ENCODE results near the gene BRWD1. TPM values are rescaled to one million over a fixed set of nuclear protein-coding genes. Genes with fewer than 3 reads are reported as not detected.
A peak's percentile ranks its signal among the peaks of the same experiment; 100 is the strongest.

Gene BRWD1
- total RNA-seq, 2 experiments from 2014 or later: 84.7 to 92.2 TPM

- TF ChIP-seq, protein P1, sequence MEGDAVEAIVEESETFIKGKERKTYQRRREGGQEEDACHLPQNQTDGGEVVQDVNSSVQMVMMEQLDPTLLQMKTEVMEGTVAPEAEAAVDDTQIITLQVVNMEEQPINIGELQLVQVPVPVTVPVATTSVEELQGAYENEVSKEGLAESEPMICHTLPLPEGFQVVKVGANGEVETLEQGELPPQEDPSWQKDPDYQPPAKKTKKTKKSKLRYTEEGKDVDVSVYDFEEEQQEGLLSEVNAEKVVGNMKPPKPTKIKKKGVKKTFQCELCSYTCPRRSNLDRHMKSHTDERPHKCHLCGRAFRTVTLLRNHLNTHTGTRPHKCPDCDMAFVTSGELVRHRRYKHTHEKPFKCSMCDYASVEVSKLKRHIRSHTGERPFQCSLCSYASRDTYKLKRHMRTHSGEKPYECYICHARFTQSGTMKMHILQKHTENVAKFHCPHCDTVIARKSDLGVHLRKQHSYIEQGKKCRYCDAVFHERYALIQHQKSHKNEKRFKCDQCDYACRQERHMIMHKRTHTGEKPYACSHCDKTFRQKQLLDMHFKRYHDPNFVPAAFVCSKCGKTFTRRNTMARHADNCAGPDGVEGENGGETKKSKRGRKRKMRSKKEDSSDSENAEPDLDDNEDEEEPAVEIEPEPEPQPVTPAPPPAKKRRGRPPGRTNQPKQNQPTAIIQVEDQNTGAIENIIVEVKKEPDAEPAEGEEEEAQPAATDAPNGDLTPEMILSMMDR (IDR thresholded peaks at IDR 0.05): no peak
- no peaks in the 10 kb centered on the region for H3K4me1 ChIP-seq (ENCODE audit: insufficient read depth, low read length)
- DNase-seq (no peak), ATAC-seq (ENCODE audit: poor library complexity) (no peak)
- no peaks in the 10 kb centered on the region for H3K9me3 ChIP-seq (ENCODE audit: control insufficient read depth in 1 of 2, insufficient read depth in 1 of 2, low read length in 2 of 2)
- peaks cover 85% of the 10 kb centered on the region for H3K36me3 ChIP-seq (ENCODE audit: insufficient read depth, low read length)
- POLR2A ChIA-PET: interaction anchor here (1.4 kb wide), 1 partner anchor 19 kb away, joined by 4 read pairs; no protein-coding TSS in a partner anchor
- H3K4me3 ChIP-seq (ENCODE audit: low read length): no peak overlapping the region
- intact Hi-C loops (cut with DNase I, micrococcal nuclease): no loop called here
- no peaks in the 10 kb centered on the region for H3K27me3 ChIP-seq (ENCODE audit: control insufficient read depth in 1 of 2, insufficient read depth in 2 of 2, low read length in 2 of 2)
- no peaks in the 10 kb centered on the region for H3K27me3 Mint-ChIP-seq
- CTCF ChIA-PET: no interaction called here
- H3K4me3 Mint-ChIP-seq: no peak overlapping the region
- H3K36me3 Mint-ChIP-seq (ENCODE audit: low read depth): peaks cover 83% of the 10 kb centered on the region
- peaks cover 16% of the 10 kb centered on the region for H3K4me1 Mint-ChIP-seq (ENCODE audit: low read depth)
- no peak overlapping the region for H3K27ac Mint-ChIP-seq
- no peak overlapping the region for H3K27ac ChIP-seq (ENCODE audit: low read depth in 1 of 2, low read length in 2 of 2)
- H3K9me3 Mint-ChIP-seq: no peaks in the 10 kb centered on the region
Measured at GRCh38 chr21:39204134-39204533, 109.3 kb downstream of the BRWD1 start.

DNA sequence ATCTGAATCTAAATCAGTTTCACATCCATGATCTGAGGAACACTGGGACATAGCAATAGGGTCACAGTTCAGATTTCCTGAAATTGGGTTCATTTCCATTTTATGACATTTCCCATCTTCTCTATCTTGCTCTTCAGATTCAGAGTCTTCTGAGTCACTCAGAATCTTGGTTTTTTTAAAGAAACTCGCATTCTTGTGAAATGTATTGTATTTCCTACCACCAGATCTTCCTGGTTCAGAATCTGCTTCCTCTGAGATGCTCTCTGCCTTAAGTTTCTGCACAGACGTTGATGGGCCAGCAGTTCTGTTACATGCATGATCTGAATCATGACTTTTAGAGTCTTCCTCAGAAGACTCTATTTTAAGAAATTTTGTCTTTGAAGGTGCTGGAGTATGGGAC is 114.6 kb downstream of the BRWD1 start:
- H3K36me3 ChIP-seq (ENCODE audit: insufficient read depth, low read length): peaks cover 87% of the 10 kb centered on the region
- no peak overlapping the region for H3K4me3 Mint-ChIP-seq
- ATAC-seq (ENCODE audit: poor library complexity) (no peak), DNase-seq (no peak)
- no peak overlapping the region for H3K4me3 ChIP-seq (ENCODE audit: low read length)
- TF ChIP-seq, protein P1 (IDR thresholded peaks at IDR 0.05): no peak
- H3K36me3 Mint-ChIP-seq (ENCODE audit: low read depth): peaks cover 93% of the 10 kb centered on the region
- no peaks in the 10 kb centered on the region for H3K27me3 ChIP-seq (ENCODE audit: control insufficient read depth in 1 of 2, insufficient read depth in 2 of 2, low read length in 2 of 2)
- no peaks in the 10 kb centered on the region for H3K4me1 ChIP-seq (ENCODE audit: insufficient read depth, low read length)
- no peaks in the 10 kb centered on the region for H3K9me3 ChIP-seq (ENCODE audit: control insufficient read depth in 1 of 2, insufficient read depth in 1 of 2, low read length in 2 of 2)
- ChIA-PET POLR2A (no interaction called here), CTCF (no interaction called here)
- H3K27ac ChIP-seq (ENCODE audit: low read depth in 1 of 2, low read length in 2 of 2): no peak overlapping the region
- H3K27me3 Mint-ChIP-seq: no peaks in the 10 kb centered on the region
- intact Hi-C loops (cut with DNase I, micrococcal nuclease): no loop called here
- H3K9me3 Mint-ChIP-seq: no peaks in the 10 kb centered on the region
- peaks cover 22% of the 10 kb centered on the region for H3K4me1 Mint-ChIP-seq (ENCODE audit: low read depth)
- peak overlapping the region; percentile 16 for H3K27ac Mint-ChIP-seq

GRCh38 chr21:39197448-39198233 is 115.8 kb downstream of the BRWD1 start:
- H3K4me1 Mint-ChIP-seq (ENCODE audit: low read depth): peaks cover 22% of the 10 kb centered on the region
- H3K27me3 ChIP-seq (ENCODE audit: control insufficient read depth in 1 of 2, insufficient read depth in 2 of 2, low read length in 2 of 2): no peaks in the 10 kb centered on the region
- ATAC-seq (ENCODE audit: poor library complexity) (no peak), DNase-seq (no peak)
- H3K36me3 Mint-ChIP-seq (ENCODE audit: low read depth): peaks cover 87% of the 10 kb centered on the region
- H3K4me3 ChIP-seq (ENCODE audit: low read length): no peak overlapping the region
- peaks cover 78% of the 10 kb centered on the region for H3K36me3 ChIP-seq (ENCODE audit: insufficient read depth, low read length)
- CTCF ChIA-PET: interaction anchor here (0.7 kb wide), 1 partner anchor 14 kb away, joined by 3 read pairs; no protein-coding TSS in a partner anchor
- H3K27ac ChIP-seq (ENCODE audit: low read depth in 1 of 2, low read length in 2 of 2): no peak overlapping the region
- no peaks in the 10 kb centered on the region for H3K9me3 Mint-ChIP-seq
- H3K9me3 ChIP-seq (ENCODE audit: control insufficient read depth in 1 of 2, insufficient read depth in 1 of 2, low read length in 2 of 2): no peaks in the 10 kb centered on the region
- TF ChIP-seq, protein P1 (IDR thresholded peaks at IDR 0.05): no peak
- no peak overlapping the region for H3K4me3 Mint-ChIP-seq
- no peaks in the 10 kb centered on the region for H3K27me3 Mint-ChIP-seq
- peak overlapping the region; percentile 16 for H3K27ac Mint-ChIP-seq
- intact Hi-C loops (cut with DNase I, micrococcal nuclease): no loop called here
- POLR2A ChIA-PET: no interaction called here
- no peaks in the 10 kb centered on the region for H3K4me1 ChIP-seq (ENCODE audit: insufficient read depth, low read length)

All from CD4-positive, alpha-beta T cell (primary cell).